DOHH2 (cell line): Measurements from ENCODE around the gene CMSS1.

Source experiments
- H3F3A ChIP-seq: fragments of 200-600 bp; sonication (generic), shearing (Covaris generic); 2 replicates; pipeline ENCODE4 v1.6.0; 2016; ENCODE audit warnings: antibody characterized with exemption, mild to moderate bottlenecking; ENCODE audit not compliant: control insufficient read depth, insufficient read depth
- H3K27ac ChIP-seq: fragments of 200-600 bp; sonication (generic); 2 replicates; pipeline ENCODE4 v1.5.1; 2014; ENCODE audit warnings: low read depth, mild to moderate bottlenecking, low read length, moderate library complexity
- H3K27me3 ChIP-seq: fragments of 200-600 bp; sonication (generic); 2 replicates; pipeline ENCODE4 v1.6.1; 2014; ENCODE audit warnings: mild to moderate bottlenecking, low read length, mixed read lengths; ENCODE audit not compliant: control insufficient read depth
- H3K36me3 ChIP-seq: fragments of 200-600 bp; sonication (generic); 2 replicates; pipeline ENCODE4 v1.6.1; 2014; ENCODE audit warnings: mild to moderate bottlenecking, low read length, moderate library complexity, mixed read lengths; ENCODE audit not compliant: control insufficient read depth
- H3K4me1 ChIP-seq: fragments of 200-600 bp; sonication (generic); 2 replicates; pipeline ENCODE4 v1.6.1; 2014; ENCODE audit warnings: mild to moderate bottlenecking, low read length, mixed read lengths; ENCODE audit not compliant: control insufficient read depth
- H3K4me2 ChIP-seq: fragments of 200-600 bp; sonication (generic); 2 replicates; pipeline ENCODE4 v1.6.0; 2014; ENCODE audit warnings: mild to moderate bottlenecking, low read length, moderate library complexity
- H3K4me3 ChIP-seq: fragments of 200-600 bp; sonication (generic); 2 replicates; pipeline ENCODE4 v1.5.1; 2014; ENCODE audit warnings: mild to moderate bottlenecking, low read length, mixed read lengths
- H3K79me2 ChIP-seq: fragments of 200-600 bp; sonication (generic); 2 replicates; pipeline ENCODE4 v1.6.1; 2014; ENCODE audit warnings: mild to moderate bottlenecking, low read length, mixed read lengths; ENCODE audit not compliant: control insufficient read depth
- H3K9me2 ChIP-seq: fragments of 200-600 bp; sonication (generic); replicated peaks from 2 replicates; pipeline ENCODE4 v1.6.1; 2014; ENCODE audit warnings: mild to moderate bottlenecking, low read length, mixed read lengths; ENCODE audit not compliant: control insufficient read depth
- H3K9me3 ChIP-seq: fragments of 200-600 bp; sonication (generic); 2 replicates; pipeline ENCODE4 v1.6.1; 2014; ENCODE audit warnings: antibody characterized with exemption, low read length, mixed read lengths; ENCODE audit not compliant: control insufficient read depth, insufficient read depth
- H4K20me1 ChIP-seq: fragments of 200-600 bp; sonication (generic); 2 replicates; pipeline ENCODE4 v1.6.0; 2014; ENCODE audit warnings: low read depth, mild to moderate bottlenecking, antibody characterized with exemption, low read length, moderate library complexity; ENCODE audit not compliant: control insufficient read depth, insufficient read depth
- CTCF ChIP-seq: fragments of 200-600 bp; sonication (generic); IDR thresholded peaks from one replicate; pipeline ENCODE4 v1.5.1; 2014; ENCODE audit warnings: antibody characterized with exemption, mild to moderate bottlenecking, low read depth, low read length; ENCODE audit not compliant: poor library complexity, severe bottlenecking
- EZH2phosphoT487 ChIP-seq: fragments of 200-600 bp; sonication (generic); IDR thresholded peaks from 2 replicates; pipeline ENCODE4 v1.6.1; 2017; ENCODE audit warnings: borderline replicate concordance, mild to moderate bottlenecking, antibody characterized with exemption, low read length, moderate library complexity, mixed read lengths

The CMSS1 gene

DNA sequence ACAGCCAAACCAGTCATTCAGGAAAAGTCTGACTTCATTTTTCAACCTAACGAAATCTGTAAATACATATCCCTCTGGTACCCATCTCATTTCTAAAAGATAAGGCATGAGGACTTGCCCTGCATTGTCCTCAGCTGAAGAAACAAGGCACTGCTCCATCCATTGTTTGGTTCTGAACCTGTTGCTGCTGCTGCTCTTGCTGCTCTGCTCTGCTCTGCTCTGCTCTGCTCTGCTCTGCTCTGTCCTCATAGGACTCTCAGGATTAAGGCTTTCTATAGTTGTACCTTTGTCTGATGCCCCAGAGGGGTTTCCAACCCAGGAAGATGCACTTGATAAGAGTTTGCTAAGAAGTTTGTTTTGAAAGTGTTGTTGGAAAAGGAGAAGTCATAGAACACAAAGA is 38.2 kb downstream of the CMSS1 start:
- H3K4me3 ChIP-seq: no peak overlapping the region
- TF ChIP-seq EZH2phosphoT487 (no peak), CTCF (no peak)
- 0 out of 2 replicates have a peak, but pooled peaks cover 5% of the 10 kb centered on the region for H4K20me1 ChIP-seq
- H3K4me2 ChIP-seq: no peak overlapping the region
- peaks cover 43% of the 10 kb centered on the region for H3K79me2 ChIP-seq
- no peaks in the 10 kb centered on the region for H3K9me3 ChIP-seq
- H3F3A ChIP-seq: no peaks in the 10 kb centered on the region
- H3K4me1 ChIP-seq: no peaks in the 10 kb centered on the region
- H3K27ac ChIP-seq: no peak overlapping the region
- H3K27me3 ChIP-seq: no peaks in the 10 kb centered on the region
- no peaks in the 10 kb centered on the region for H3K9me2 ChIP-seq
- H3K36me3 ChIP-seq: no peaks in the 10 kb centered on the region

- Histone ChIP-seq H3K4me1 (no peaks in the 10 kb centered on the region), H3K4me2 (no peak overlapping the region), H3K9me3 (no peaks in the 10 kb centered on the region), H3K4me3 (no peak overlapping the region), H3K27ac (no peak overlapping the region), H3K36me3 (no peaks in the 10 kb centered on the region), H3F3A (no peaks in the 10 kb centered on the region), H3K79me2 (peaks cover 37% of the 10 kb centered on the region), H3K9me2 (no peaks in the 10 kb centered on the region), H4K20me1 (0 out of 2 replicates have a peak, but pooled peaks cover 4% of the 10 kb centered on the region), H3K27me3 (no peaks in the 10 kb centered on the region)
- no peak for TF ChIP-seq EZH2phosphoT487
- TF ChIP-seq CTCF: no peak
Measured at GRCh38 chr3:99856437-99857220, 39.0 kb downstream of the CMSS1 start.

- Histone ChIP-seq H3K4me1 (no peaks in the 10 kb centered on the region), H3K9me3 (no peaks in the 10 kb centered on the region), H3K4me3 (no peak overlapping the region), H3K9me2 (no peaks in the 10 kb centered on the region), H3K36me3 (no peaks in the 10 kb centered on the region), H3K27me3 (no peaks in the 10 kb centered on the region), H3F3A (no peaks in the 10 kb centered on the region), H3K4me2 (no peak overlapping the region), H4K20me1 (no peaks in the 10 kb centered on the region), H3K79me2 (peaks cover 32% of the 10 kb centered on the region), H3K27ac (no peak overlapping the region)
- no peak for TF ChIP-seq CTCF
- TF ChIP-seq EZH2phosphoT487: no peak
Measured at GRCh38 chr3:99857278-99857677, 39.6 kb downstream of the CMSS1 start.
